Ovary (tissue), 9 donors: ENCODE results near the gene TDO2. TPM values are rescaled to one million over a fixed set of nuclear protein-coding genes. Genes with fewer than 3 reads are reported as not detected.

Source experiments
- DNase-seq, 5 donors: peaks; one replicate each; pipeline ENCODE4 v3.0.0-alpha.2; 2019 to 2020
- H3K27ac ChIP-seq, 2 donors: fragments of 200-600 bp; one replicate each; pipeline versions ENCODE4 v1.5.1 to v1.8.0; 2019 to 2022
- H3K27me3 ChIP-seq: fragments of 200-600 bp; one replicate; pipeline ENCODE4 v1.8.0; 2022
- H3K36me3 ChIP-seq: fragments of 200-600 bp; sonication (generic); one replicate; pipeline ENCODE4 v1.5.1; 2019
- H3K4me1 ChIP-seq: one replicate; pipeline ENCODE4 v1.8.1; 2013; ENCODE audit warnings: mild to moderate bottlenecking, moderate library complexity; ENCODE audit not compliant: insufficient read depth
- H3K4me3 ChIP-seq: fragments of 200-600 bp; sonication (generic); one replicate; pipeline ENCODE4 v1.5.1; 2017
- H3K9me3 ChIP-seq, 2 donors: fragments of 200-600 bp in 1 of 2; sonication (generic) in 1 of 2; one replicate each; pipeline versions ENCODE4 v1.5.1 to v1.8.1; 2013 to 2019; ENCODE audit warnings: mild to moderate bottlenecking in 1 of 2, moderate library complexity in 1 of 2
- CTCF ChIP-seq, 3 donors: fragments of 450-650 bp in 2 of 3; fragments of 200-600 bp in 1 of 3; IDR thresholded peaks; one replicate each; pipeline versions ENCODE4 v1.5.1 to v1.8.0; 2016 to 2022; ENCODE audit warnings: antibody characterized with exemption in 3 of 3, mild to moderate bottlenecking in 1 of 3
- EP300 ChIP-seq: sonication (generic); formaldehyde crosslinking; IDR thresholded peaks from one replicate; pipeline ENCODE4 v1.6.1; 2017; ENCODE audit warnings: antibody characterized with exemption
- POLR2A ChIP-seq: fragments of 450-650 bp; IDR thresholded peaks from one replicate; pipeline ENCODE4 v1.6.1; 2017; ENCODE audit warnings: antibody characterized with exemption, mild to moderate bottlenecking, moderate library complexity
- WGBS, 3 donors: extraction: QIAGEN DNeasy Blood & Tissue Kit in 1 of 3; methylation state at CpG; one replicate each; pipeline versions ENCODE4 v1.1.5 to v1.1.7; 2013 to 2017; 5-methylcytosine and 5-hydroxymethylcytosine counted together
- intact Hi-C, 4 donors: fragments of 100-400 bp; cut with DNase I; formaldehyde crosslinking; loops; one replicate each; pipeline versions ENCODE4 v1.11.0 to v1.15.1; 2022 to 2023
- polyA plus RNA-seq, 2 donors: library from polyadenylated mRNA; stranded (reverse); fragments of 200-250 nt in 1 of 2; fragments of 350-450 nt in 1 of 2; fragmentation: Illumina TruSeq in 1 of 2; extraction: RNeasy Lipid Tissue Mini Kit (QIAGEN cat#74804) in 1 of 2; gene quantifications; one replicate each; pipeline ENCODE4 v1.2.3, GENCODE V29; 2013 to 2014
- total RNA-seq, 7 donors: library from RNA; depleted of rRNA in 2 of 7; stranded (reverse); fragments of >200 nt in 2 of 7; fragmentation: NEBNext Ultra II Directional in 3 of 7; extraction: Animal tissue kit (Norgen Biotek cat#: 25700) in 3 of 7; gene quantifications; one replicate each; pipeline versions ENCODE4 v1.1.0 to v1.2.4, GENCODE V29; 2016 to 2023
- donor health status: DM: no; HTN: no; CAD: no; lungs with moderate emphysema.
- donor health status: DM: no; HTN: no; CAD: no.
- donor health status: Bipolar disorder and iron deficiency.
- donor health status: DM: yes; HTN: yes; CAD: no.
- donor health status: DM: no; HTN: no; CAD: no.
- donor health status: DM: yes; HTN: yes; CAD: no.

Gene TDO2
- total and polyA plus RNA-seq, 9 donors: 0.08 to 2.5 (median 0.61) TPM; not detected in 3

DNA sequence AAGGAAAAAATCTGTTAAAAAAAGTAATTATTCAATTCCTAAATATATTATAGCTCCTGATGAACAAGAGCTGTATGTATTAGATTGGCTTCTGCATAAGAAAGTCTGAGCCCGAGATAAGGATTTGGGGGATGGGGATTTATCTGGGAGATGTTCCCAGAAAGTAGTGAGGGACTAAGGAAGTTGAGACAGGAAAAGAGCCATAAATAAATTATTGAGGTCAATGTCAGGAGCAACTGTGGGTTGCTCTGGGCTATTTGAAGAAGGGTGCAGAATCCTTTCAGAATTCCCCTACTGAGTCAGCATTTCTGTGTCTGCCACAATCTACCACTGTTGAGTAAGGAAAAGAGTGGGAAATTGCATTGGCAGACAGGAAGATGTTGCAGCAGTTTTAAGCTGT, 3.1 kb upstream of the TDO2 start:
- no peak for DNase-seq
- TF ChIP-seq CTCF (IDR thresholded peaks at IDR 0.05) (no peak), POLR2A (no peak), EP300 (no peak)
- 8 to 13% (median 12%) methylated on average over 1 of the region's 1 CpG for WGBS, 3 donors
- intact Hi-C loops: no loop called here
- Histone ChIP-seq H3K4me1 (no peaks in the 10 kb centered on the region), H3K27me3 (no peaks in the 10 kb centered on the region), H3K27ac (no peak overlapping the region), H3K4me3 (no peak overlapping the region), H3K9me3 (no peaks in the 10 kb centered on the region), H3K36me3 (no peaks in the 10 kb centered on the region)

GRCh38 chr4:155901013-155901412, 2.5 kb upstream of the TDO2 start:
- Histone ChIP-seq H3K36me3 (no peaks in the 10 kb centered on the region), H3K27ac (no peak overlapping the region), H3K4me1 (no peaks in the 10 kb centered on the region), H3K4me3 (no peak overlapping the region), H3K9me3 (no peaks in the 10 kb centered on the region), H3K27me3 (no peaks in the 10 kb centered on the region)
- intact Hi-C loops: no loop called here
- TF ChIP-seq EP300: no peak
- TF ChIP-seq CTCF (IDR thresholded peaks at IDR 0.05): no peak
- no peak for TF ChIP-seq POLR2A
- DNase-seq: no peak
- 91 to 93% (median 92%) methylated on average over 2 of the region's 2 CpGs for WGBS, 3 donors

- H3K27me3 ChIP-seq: no peaks in the 10 kb centered on the region
- H3K27ac ChIP-seq: no peak overlapping the region
- H3K4me3 ChIP-seq: no peak overlapping the region
- no peak for DNase-seq
- intact Hi-C loops: no loop called here
- 35 to 46% (median 43%) methylated on average over 3 of the region's 3 CpGs for WGBS, 3 donors
- no peaks in the 10 kb centered on the region for H3K4me1 ChIP-seq
- no peaks in the 10 kb centered on the region for H3K36me3 ChIP-seq
- no peaks in the 10 kb centered on the region for H3K9me3 ChIP-seq
- no peak for TF ChIP-seq POLR2A
- TF ChIP-seq CTCF (IDR thresholded peaks at IDR 0.05): no peak
- no peak for TF ChIP-seq EP300
Measured at GRCh38 chr4:155904331-155904730, 835 bp downstream of the TDO2 start.

- Histone ChIP-seq H3K4me3 (no peak overlapping the region), H3K27ac (no peak overlapping the region), H3K4me1 (no peaks in the 10 kb centered on the region), H3K9me3 (no peaks in the 10 kb centered on the region), H3K27me3 (no peaks in the 10 kb centered on the region), H3K36me3 (no peaks in the 10 kb centered on the region)
- intact Hi-C loops: no loop called here
- no peak for DNase-seq
- WGBS, 3 donors: 46 to 47% (median 46%) methylated on average over 6 of the region's 6 CpGs
- TF ChIP-seq POLR2A (no peak), EP300 (no peak), CTCF (IDR thresholded peaks at IDR 0.05) (no peak)
Measured at GRCh38 chr4:155906554-155907247, 3.2 kb downstream of the TDO2 start.
